Liver (tissue), 9 donors: ENCODE data around the gene CCM2. TPM values are rescaled to one million over a fixed set of nuclear protein-coding genes. Genes with fewer than 3 reads are reported as not detected.

Experiments
- DNase-seq: peaks from one replicate; pipeline ENCODE4 v3.0.0-alpha.2; 2017; ENCODE audit warnings: low spot score
- H3K27ac ChIP-seq, 2 donors: one replicate each; pipeline ENCODE4 v1.7.0; 2013; ENCODE audit warnings: inconsistent platforms in 2 of 2, low read length in 2 of 2, control low read depth in 1 of 2, low read depth in 1 of 2, mild to moderate bottlenecking in 1 of 2
- H3K27me3 ChIP-seq, 4 donors: one replicate each; pipeline versions ENCODE4 v1.6.1 to v1.7.0; 2013; ENCODE audit warnings: low read length in 3 of 4, inconsistent platforms in 1 of 4, mild to moderate bottlenecking in 1 of 4, moderate library complexity in 1 of 4; ENCODE audit not compliant: control insufficient read depth in 4 of 4, insufficient read depth in 4 of 4
- H3K36me3 ChIP-seq, 4 donors: one replicate each; pipeline versions ENCODE4 v1.6.1 to v1.7.0; 2013; ENCODE audit warnings: low read length in 3 of 4, mild to moderate bottlenecking in 3 of 4, low read depth in 1 of 4, moderate library complexity in 1 of 4; ENCODE audit not compliant: control insufficient read depth in 4 of 4, insufficient read depth in 3 of 4
- H3K4me1 ChIP-seq, 4 donors: one replicate each; pipeline versions ENCODE4 v1.6.1 to v1.7.0; 2013; ENCODE audit warnings: low read length in 3 of 4, mild to moderate bottlenecking in 3 of 4, moderate library complexity in 1 of 4; ENCODE audit not compliant: control insufficient read depth in 4 of 4, insufficient read depth in 4 of 4
- H3K4me3 ChIP-seq, 3 donors: one replicate each; pipeline versions ENCODE4 v1.6.1 to v1.7.0; 2013; ENCODE audit warnings: low read length in 3 of 3, control low read depth in 1 of 3, low read depth in 1 of 3, mild to moderate bottlenecking in 1 of 3
- H3K9ac ChIP-seq, 2 donors: one replicate each; pipeline ENCODE4 v1.7.0; 2013; ENCODE audit warnings: low read length in 2 of 2, mild to moderate bottlenecking in 2 of 2, moderate library complexity in 2 of 2, control low read depth in 1 of 2, low read depth in 1 of 2
- H3K9me3 ChIP-seq, 4 donors: one replicate each; pipeline versions ENCODE4 v1.6.1 to v1.7.0; 2013; ENCODE audit warnings: low read length in 3 of 4; ENCODE audit not compliant: control insufficient read depth in 4 of 4
- ATF3 ChIP-seq: IDR thresholded peaks from 2 replicates; pipeline ENCODE4 v1.6.1; 2016; ENCODE audit warnings: antibody characterized with exemption
- CTCF ChIP-seq: fragments of 150-350 bp; IDR thresholded peaks from 2 replicates; pipeline ENCODE4 v1.5.1; 2017; ENCODE audit warnings: improper control_type of control experiment, low read depth, low read length; ENCODE audit not compliant: missing input control
- EGR1 ChIP-seq, 2 donors: IDR thresholded peaks; 2 replicates each; pipeline ENCODE4 v1.6.1; 2016 to 2018; ENCODE audit warnings: antibody characterized with exemption in 2 of 2, low read depth in 2 of 2
- FOXA2 ChIP-seq: IDR thresholded peaks from 2 replicates; pipeline ENCODE4 v1.6.1; 2016; ENCODE audit warnings: antibody characterized with exemption
- GABPA ChIP-seq, 2 donors: IDR thresholded peaks in 1 of 2; conservative IDR thresholded peaks in 1 of 2; 2 replicates each; pipeline ENCODE4 v1.6.1; 2016; ENCODE audit warnings: antibody characterized with exemption in 2 of 2, mild to moderate bottlenecking in 1 of 2, moderate library complexity in 1 of 2
- HNF4G ChIP-seq: IDR thresholded peaks from 2 replicates; pipeline ENCODE4 v1.6.1; 2016; ENCODE audit warnings: antibody characterized with exemption
- JUND ChIP-seq, 2 donors: IDR thresholded peaks; 2 replicates each; pipeline ENCODE4 v1.6.1; 2016; ENCODE audit warnings: antibody characterized with exemption in 2 of 2
- MAX ChIP-seq: IDR thresholded peaks from 2 replicates; pipeline ENCODE4 v1.6.1; 2016; ENCODE audit warnings: antibody characterized with exemption
- NR2F2 ChIP-seq: IDR thresholded peaks from 2 replicates; pipeline ENCODE4 v1.6.1; 2016; ENCODE audit warnings: antibody characterized with exemption
- RAD21 ChIP-seq, 2 donors: IDR thresholded peaks; 2 replicates each; pipeline ENCODE4 v1.6.1; 2016; ENCODE audit warnings: antibody characterized with exemption in 2 of 2, mild to moderate bottlenecking in 2 of 2
- RXRA ChIP-seq, 2 donors: IDR thresholded peaks; 2 replicates each; pipeline ENCODE4 v1.6.1; 2017 to 2018; ENCODE audit warnings: antibody characterized with exemption in 2 of 2, mild to moderate bottlenecking in 1 of 2
- TAF1 ChIP-seq: conservative IDR thresholded peaks from 2 replicates; pipeline ENCODE4 v1.6.1; 2016; ENCODE audit warnings: antibody characterized with exemption, mild to moderate bottlenecking
- YY1 ChIP-seq: IDR thresholded peaks from 2 replicates; pipeline ENCODE4 v1.6.1; 2016; ENCODE audit warnings: antibody characterized with exemption, mild to moderate bottlenecking
- ZBTB33 ChIP-seq: IDR thresholded peaks from 2 replicates; pipeline ENCODE4 v1.6.1; 2016; ENCODE audit warnings: antibody characterized with exemption
- WGBS: extraction: QIAGEN DNeasy Blood & Tissue Kit; methylation state at CpG from one replicate; pipeline ENCODE4 v1.1.7; 2013; 5-methylcytosine and 5-hydroxymethylcytosine counted together
- polyA plus RNA-seq, 2 donors: library from polyadenylated mRNA; stranded (reverse) in 1 of 2; unstranded in 1 of 2; fragments of 200-250 nt in 1 of 2; fragments of >200 nt in 1 of 2; fragmentation: Nextera tagmentation in 1 of 2; extraction: Ambion mirVana in 1 of 2; gene quantifications; one replicate each; pipeline versions ENCODE4 v1.2.1 to v1.2.3, GENCODE V29; 2013 to 2015
- total RNA-seq, 2 donors: library from RNA; depleted of rRNA; stranded (reverse); fragments of >200 nt; gene quantifications; one replicate each; pipeline ENCODE4 v1.2.3, GENCODE V29; 2014
- donor health status: healthy.
- donor health status: healthy.
- donor health status: healthy.
- donor health status: healthy.
- donor health status: healthy.

Gene CCM2
- total and polyA plus RNA-seq, 4 donors = 26.3 to 65.0 (median 47.5) TPM

- Histone ChIP-seq H3K36me3 (peaks cover 2 to 36% (median 17%) of the 10 kb centered on the region in 4 donors), H3K4me3 (no peak overlapping the region), H3K27me3 (no peaks in the 10 kb centered on the region), H3K27ac (no peak overlapping the region), H3K9me3 (no peaks in the 10 kb centered on the region), H3K9ac (no peak overlapping the region), H3K4me1 (peaks cover 8 to 24% (median 18%) of the 10 kb centered on the region in 4 donors)
- DNase-seq = no peak
- WGBS = 97% methylated on average over 5 of the region's 5 CpGs
- no peak for TF ChIP-seq FOXA2
- TF ChIP-seq NR2F2 = no peak
- TF ChIP-seq JUND (IDR thresholded peaks at IDR 0.05) = no peak
- TF ChIP-seq YY1 = no peak
- TF ChIP-seq ZBTB33 = no peak
- TF ChIP-seq TAF1 = no peak
- TF ChIP-seq GABPA (IDR thresholded peaks at IDR 0.05 in 1 of 2, conservative IDR thresholded peaks at IDR 0.05 in 1 of 2) = no peak
- TF ChIP-seq CTCF = no peak
- TF ChIP-seq ATF3 = no peak
Observed at GRCh38 chr7:45037876-45038275, 37.9 kb downstream of the CCM2 start.

- no peak for DNase-seq
- Histone ChIP-seq H3K9me3 (no peaks in the 10 kb centered on the region), H3K36me3 (peaks cover 2 to 42% (median 21%) of the 10 kb centered on the region in 4 donors), H3K9ac (no peak overlapping the region), H3K4me3 (no peak overlapping the region), H3K4me1 (peaks cover 6 to 13% (median 10%) of the 10 kb centered on the region in 4 donors), H3K27me3 (no peaks in the 10 kb centered on the region), H3K27ac (no peak overlapping the region)
- WGBS = 73% methylated on average over 5 of the region's 5 CpGs
- TF ChIP-seq EGR1 (IDR thresholded peaks at IDR 0.05; ENCODE audit: low read depth in 2 of 2) = no peak
- no peak for TF ChIP-seq MAX
- no peak for TF ChIP-seq YY1
- TF ChIP-seq HNF4G = no peak
- TF ChIP-seq TAF1 = no peak
- no peak for TF ChIP-seq JUND (IDR thresholded peaks at IDR 0.05)
- TF ChIP-seq RAD21 (IDR thresholded peaks at IDR 0.05) = no peak
- no peak for TF ChIP-seq CTCF
- TF ChIP-seq RXRA (IDR thresholded peaks at IDR 0.05) = no peak
Observed at GRCh38 chr7:45039106-45039505, 39.1 kb downstream of the CCM2 start.
